Fibroblast of skin of back (primary cell): ENCODE data around the gene SYNDIG1.
A peak's percentile ranks its signal among the peaks of the same experiment; 100 is the strongest.

Experiments used
- DNase-seq: peaks from one replicate; pipeline ENCODE4 v3.0.0-alpha.2; 2013

SYNDIG1 gene

DNA sequence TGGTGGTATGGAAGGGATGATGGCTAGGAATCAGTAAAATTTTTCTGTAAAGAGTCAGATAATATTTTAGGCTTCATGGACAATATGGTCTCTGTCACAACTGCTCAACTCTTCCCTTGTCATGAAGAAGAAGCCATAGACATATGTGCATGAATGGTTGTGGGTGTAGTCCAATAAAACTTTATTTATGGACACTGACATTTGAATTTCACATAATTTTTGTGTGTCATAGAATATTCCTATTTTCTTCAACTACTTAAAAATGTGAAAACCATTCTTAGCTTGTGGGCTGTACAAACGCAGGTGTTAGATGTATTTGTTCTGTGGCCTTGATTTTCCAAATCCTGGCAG, 59.9 kb downstream of the SYNDIG1 start:
- no peak for DNase-seq

DNA sequence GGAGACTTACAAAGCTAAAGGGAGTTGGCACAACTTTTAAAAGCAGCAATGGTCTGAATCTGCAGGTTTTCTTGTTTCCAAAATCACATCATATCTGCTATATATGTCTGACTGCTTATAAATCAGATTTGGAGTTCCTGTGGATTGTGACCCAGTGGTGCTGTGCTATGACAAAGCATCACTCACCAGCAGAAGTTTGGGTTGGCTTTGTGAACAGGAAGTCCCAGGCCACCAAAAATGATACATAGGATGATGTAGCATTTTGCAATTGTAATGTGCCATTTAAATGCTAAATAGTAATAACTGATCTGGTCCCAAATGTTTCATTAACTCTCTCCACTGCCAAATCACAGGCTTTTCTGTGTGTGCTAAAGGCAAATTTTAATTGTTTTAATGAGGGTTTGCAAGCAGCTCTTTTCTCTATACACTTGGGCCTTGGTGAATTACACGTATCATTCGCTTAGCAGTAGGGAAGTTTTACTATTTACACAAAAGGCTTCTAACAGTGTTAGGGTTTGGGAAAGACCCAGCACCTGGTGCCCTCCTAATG, 60.8 kb downstream of the SYNDIG1 start:
- DNase-seq = peak; percentile 73

DNA sequence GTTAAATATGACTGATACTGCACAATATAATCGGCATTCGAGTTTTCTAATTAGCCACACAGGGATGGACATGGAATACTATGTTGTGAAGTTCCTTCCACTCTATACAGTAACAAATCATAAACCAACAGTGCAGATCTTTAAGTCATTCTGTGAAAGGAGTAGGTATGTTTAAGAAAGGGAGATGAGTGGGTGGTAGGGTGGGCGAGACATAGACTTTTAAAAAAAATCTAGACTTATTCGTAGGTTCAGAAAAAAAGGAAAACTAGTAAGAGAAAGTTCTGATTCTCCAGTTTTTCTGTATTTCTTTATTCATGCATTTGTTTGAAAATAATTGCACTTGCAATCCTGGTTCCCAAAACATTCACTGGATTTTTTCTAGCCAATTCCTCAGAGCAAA, 61.8 kb downstream of the SYNDIG1 start:
- no peak for DNase-seq

DNA sequence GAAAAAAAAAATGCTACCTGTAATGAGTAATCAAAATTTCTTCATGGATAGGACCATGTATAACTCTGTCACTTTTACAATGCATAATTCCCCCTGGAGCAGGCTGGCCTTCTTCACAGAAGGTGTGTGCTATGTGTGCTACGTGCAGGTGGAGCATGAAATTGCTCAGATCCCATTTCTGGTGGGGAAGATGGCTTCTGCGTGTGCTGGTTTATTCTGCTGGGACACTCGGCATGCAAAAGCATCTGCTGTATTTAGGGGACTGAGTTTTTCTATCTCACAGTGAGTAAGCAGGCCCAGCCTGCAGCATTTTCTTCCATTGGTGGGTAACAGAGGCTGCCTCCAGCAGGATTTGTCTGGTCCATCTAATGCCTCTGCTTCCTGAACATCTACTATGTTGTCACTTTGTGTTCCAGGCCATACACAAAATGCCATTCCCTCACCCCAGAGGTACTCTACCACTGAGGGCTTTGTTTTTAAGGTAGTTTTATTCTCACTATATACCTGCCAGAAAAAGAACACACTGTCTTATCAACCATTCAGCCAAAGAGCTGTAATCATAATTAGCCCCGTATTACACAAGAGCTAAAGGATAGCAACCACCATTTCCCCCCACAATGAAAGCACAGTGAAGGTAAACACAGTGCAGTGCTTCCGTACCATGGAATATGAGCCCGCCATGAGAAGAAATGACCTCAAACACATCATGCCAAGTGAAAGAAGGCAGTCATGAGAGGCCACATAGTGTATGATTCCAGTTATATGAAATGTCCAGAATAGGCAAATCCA, 62.4 kb downstream of the SYNDIG1 start:
- no peak for DNase-seq

DNA sequence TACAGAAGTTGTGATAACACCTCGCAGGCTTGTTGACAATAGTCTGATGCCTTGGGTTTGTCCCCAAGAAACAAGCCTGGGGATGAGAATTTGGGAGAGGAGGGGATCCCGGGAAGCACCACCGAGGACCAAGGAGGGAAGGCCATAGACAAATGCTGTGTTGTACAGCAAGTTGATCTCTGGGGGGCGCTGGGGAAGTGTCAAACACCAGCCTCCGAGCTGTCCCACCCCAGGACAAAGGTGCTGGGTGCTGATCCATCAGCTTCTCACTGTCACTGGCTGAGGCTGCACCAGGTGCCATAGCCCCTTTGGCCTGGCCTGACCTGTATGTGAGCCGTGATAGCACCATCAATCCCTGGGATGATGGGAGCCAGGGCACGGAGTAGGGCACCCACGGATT, 64.0 kb downstream of the SYNDIG1 start:
- no peak for DNase-seq

DNA sequence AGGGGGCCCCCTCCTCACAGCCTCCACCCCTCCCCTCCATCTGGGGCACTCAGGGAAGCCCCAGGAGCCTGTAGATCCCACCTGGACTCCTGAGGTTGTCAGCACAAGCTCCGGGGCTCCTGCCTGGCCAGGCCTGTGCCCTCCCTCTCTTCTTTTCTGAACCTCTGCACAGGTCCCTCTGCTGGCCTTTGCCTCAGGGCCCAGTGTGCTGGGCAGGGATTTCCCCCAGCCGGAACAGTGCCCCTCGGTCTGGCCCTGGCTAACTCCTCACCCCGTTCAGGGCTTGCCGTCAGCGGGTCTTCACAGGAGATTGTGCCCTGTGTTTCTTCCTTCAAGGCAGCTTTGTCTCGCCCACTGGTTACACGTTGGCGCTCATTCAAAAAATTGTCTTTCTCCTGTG, 64.9 kb downstream of the SYNDIG1 start:
- no peak for DNase-seq

DNA sequence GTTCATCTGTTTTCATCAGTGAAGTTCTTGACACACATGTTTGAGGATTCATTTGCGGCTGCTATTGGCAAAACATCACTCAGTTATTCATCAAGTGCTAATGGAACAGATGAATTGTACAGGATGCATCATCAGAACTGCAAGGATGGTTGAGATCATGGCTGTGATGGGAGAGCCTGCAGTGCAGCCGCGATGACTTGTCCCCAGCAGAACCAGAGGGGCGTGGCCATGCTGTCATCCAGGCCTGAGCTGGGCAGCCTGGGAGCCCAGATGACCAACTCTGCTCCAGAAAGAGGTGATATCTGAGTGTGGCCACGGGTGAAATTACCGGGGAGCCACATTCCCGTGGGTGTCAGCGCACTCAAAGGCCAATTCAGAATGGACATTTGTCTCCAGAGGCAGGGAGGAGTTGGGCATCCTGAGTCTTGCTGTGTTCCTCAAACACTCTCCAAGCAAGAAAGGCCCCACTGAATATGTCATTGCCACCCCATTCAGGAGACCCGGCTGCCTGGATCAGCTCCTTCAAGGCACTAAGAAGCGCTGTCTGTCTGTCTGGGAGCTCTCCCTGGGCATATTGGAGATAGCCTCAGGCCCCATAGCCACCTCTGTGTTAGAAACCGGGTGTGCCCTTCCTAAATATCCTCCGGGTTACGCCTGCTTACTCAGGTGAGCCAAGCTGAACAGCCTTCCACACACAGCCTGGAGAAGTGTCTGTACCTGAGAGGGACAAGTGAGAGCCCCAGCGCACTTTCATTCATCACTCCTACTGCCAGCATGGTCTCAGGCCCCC, 66.7 kb downstream of the SYNDIG1 start:
- DNase-seq = peak; percentile 56

DNA sequence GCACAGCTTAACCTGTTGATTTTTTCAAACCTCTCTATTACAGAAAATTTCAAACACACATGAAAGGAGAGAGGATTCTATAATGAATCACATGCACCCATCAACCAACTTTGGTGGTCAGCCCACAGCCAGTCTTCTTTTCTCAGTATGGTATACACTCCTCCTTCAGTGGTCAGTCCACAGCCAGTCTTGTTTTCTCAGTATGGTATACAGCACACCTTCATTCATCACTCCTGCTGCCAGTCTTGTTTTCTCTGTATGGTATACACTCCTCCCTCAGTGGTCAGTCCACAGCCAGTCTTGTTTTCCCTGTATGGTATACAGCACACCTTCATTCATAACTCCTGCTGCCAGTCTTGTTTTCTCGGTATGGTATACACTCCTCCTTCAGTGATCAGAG, 67.8 kb downstream of the SYNDIG1 start:
- DNase-seq = no peak

DNA sequence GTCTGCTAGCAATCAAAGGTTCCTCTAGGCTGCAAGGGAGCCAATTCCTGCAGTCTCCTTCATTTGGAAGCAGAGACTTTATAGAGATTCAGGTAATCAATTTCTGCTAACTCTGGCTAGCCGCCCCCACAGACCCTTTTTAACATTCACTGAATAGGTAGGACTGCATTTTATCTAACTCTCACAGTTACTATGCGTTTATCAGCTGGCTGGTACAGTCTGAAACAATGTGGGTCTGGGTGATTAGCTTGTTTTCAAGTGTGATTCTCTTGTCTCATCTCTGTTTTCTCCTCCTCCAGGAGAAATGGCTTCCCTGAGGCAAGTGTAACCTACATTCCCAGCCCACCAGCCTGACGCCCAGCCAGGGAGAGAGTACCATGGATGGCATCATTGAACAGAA, 73.3 kb downstream of the SYNDIG1 start:
- no peak for DNase-seq

DNA sequence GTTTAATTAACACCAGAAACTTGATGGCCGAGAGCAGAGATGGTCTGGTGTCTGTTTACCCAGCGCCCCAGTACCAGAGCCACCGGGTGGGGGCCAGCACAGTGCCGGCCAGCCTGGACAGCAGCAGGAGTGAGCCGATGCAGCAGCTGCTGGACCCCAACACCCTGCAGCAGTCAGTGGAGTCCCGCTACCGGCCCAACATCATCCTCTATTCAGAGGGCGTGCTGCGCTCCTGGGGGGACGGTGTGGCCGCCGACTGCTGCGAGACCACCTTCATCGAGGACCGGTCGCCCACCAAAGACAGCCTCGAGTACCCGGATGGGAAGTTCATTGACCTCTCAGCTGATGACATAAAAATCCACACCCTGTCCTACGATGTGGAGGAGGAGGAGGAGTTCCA, 73.7 kb downstream of the SYNDIG1 start:
- no peak for DNase-seq

DNA sequence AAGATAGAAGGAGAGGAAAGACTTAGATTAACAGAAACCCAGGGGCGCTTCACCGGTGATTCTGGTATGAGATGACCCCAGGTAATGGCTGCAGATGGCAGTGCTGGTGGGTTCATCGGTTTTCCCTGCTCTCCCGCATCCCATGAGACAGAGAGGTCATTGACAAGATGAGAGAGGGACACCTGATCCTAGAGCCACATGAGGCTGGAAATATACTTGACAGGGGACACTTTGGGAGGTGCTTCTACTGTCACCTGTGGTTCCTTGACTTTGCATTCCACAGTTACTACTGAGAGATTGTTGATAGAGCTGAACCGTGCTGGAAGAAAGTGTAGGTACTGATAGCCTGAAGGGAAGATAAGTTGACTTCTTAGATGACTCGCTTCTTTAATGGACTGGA, 74.3 kb downstream of the SYNDIG1 start:
- no peak for DNase-seq

DNA sequence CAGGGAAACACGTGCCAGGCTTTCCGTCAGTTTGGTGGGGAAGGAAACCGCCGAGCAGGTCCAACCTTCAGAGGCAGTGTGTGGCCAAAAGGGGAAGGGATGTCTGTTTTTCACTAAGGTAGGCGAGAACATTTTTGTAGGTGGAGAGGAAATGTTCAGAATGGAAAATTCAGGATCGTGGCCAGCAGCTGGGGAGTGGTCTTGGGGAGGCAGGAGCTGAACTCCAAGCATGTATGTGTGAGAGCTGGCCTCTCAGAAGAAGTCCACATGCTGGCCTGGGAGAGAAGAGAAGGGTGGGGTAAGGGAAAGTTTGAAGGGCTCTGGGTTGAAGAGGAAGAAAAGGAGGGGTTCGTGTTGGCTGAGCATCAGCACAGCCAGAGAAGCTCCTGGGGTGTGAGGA, 74.9 kb downstream of the SYNDIG1 start:
- DNase-seq = no peak

DNA sequence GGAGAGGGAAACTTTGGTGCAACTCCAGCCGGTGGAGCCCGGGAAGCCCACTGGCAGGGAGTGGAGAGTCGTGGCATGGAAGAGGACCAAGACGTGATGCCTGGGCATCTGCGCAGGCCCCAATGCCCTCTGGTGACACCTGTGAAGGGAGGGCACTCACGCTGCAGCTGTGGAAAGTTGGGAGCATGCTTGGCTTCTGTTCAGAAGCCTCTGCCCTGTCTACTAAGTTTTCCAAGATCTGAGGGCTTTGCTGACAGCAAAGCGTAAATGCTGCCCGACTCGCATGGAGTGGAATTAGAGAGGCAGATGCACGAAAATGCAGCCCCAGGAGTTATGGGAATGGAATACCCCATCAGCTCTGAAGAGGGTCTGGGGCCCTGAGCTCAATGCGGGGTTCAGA, 75.7 kb downstream of the SYNDIG1 start:
- no peak for DNase-seq

DNA sequence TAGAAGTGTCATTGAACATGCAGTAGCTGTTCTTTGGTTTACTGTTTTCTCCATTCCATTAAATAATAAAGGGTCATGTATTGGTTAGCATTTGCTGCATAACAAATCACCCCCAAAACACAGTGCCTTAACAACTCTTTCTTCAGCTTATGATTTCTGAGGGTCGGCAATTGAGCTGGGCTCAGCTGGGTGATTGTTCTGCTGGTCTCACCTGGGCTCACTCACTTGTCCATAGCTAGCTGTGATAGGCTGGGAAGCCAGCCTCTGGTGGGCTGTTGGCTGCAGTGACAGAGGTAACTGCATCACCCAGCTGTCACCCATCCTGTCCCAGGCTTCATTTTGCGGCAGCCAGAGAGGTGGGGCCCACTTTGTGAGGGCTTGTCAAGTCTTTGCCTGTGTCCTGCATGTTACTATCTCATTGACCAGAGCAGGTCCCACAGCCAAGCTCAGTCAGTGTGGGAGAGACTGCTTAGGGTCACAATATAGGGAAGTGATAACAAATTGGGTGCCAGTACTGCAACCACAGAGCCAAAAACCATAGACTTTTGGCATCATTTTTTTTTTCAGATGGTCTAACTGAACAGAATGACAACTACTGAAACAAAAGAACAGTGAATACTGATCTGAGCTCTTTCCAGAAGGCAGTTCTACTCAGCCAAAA, 76.9 kb downstream of the SYNDIG1 start:
- DNase-seq = no peak

DNA sequence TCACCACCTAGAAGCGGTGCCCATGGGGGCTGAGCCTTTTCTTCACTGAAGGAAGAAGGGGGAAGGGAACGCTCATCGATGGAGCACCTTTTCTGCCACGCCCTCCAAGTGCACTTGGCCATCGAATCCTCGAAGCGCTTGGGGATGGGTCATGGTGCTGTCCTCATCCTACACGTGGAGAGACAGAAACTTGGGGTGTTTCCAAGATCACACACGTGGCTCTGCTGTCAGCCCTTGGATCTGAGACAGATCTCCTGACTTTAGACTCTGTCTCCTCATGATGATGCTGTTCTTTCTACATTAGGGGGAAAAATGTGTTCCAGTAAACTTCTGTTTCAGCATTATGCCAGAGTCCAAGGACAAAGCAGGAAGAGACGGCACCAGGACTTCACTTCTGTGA, 78.5 kb downstream of the SYNDIG1 start:
- DNase-seq = no peak

DNA sequence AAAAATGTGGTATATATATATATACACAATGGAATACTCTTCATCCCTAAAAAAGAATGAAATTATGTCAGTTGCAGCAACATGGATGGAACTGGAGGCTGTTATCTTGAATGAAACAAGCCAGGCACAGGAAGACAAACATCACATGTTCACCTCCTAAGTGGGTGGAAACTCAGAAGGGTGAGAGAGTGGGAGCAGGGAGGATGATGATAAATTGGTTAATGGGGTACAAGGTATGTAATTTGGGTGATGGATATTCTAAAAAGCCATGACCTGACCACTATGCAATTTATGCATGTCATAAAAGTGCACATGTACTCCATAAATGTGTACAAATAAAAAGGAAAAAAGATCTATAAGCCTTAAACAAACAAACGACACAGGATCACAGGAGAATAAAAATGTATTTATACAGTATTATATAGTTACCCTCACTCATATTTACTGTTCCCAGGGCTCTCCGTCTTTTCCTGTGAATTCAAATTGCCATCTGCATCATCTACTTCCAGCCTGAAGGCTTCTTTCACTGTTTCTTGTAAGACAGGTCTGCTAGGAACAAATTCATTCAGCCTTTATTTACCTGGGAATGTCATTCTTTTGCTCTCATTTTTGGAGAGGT, 89.8 kb downstream of the SYNDIG1 start:
- DNase-seq = no peak

DNA sequence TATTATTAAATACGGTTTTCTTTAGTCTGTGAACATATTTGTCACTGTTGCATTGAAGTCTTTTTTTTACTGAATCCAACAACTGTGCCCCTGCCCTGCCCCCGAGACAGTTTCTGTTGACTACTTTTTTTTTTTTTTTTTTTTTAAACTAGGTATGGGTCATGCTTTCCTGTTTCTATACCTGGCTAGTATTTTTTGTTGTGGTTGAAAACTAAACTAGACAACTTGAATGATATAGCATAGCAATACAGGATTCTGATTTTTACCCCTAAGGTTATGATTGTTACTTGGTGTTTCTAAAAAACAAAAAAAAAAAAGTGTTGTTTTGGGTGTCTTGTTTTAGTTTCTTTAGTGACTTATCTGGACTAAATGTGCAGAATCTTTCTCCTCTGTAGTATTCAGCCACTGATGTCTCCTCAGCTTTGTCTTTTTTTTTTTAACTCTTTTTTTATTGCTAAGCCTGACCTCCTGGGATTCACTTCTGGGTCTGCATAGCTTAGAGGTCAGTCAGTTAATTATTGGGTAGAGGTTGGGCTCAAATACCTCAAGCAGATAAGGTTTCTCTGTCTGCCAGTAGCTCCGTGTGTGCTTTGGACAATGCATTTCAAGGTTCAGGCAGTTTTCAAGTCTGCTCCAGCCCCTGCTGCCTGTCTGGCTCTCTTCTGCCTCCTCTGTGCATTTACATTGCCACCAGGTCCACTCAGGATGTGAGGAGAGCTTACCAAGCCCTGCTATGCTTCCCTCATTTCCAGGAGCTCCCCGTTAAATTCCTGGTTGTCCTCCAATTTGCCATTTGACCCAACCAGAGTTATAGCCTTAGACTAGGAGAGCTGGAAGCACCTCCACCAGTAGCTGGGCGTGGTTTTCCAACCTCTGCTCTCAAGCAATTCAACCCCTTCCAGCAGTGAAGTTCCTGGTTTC, 91.4 kb downstream of the SYNDIG1 start:
- peak; percentile 39 for DNase-seq

DNA sequence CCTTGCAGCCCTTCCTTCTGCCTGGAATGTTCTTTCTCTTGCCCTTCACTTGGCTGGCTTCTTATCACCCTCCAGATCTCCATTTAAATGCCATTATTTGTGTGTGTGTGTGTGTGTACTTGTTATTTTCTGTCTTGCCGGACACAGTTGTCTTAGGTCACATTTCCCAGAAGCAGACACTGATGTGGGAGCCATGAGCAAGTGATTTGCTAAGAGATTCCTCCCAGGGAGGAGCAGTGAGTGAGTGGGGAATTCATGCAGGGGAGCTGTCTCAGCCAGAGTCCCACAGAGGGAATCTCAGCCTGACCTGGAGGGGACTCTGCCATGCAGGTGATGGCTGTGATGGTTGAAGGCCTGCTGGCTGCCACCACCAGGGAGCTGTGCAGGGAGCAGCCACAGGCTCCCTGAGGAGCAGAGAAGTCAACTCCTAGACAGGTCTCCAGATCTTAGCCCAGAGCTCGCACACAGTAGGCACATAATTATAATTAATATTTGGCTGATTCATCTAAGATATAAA, 96.5 kb downstream of the SYNDIG1 start:
- no peak for DNase-seq

DNA sequence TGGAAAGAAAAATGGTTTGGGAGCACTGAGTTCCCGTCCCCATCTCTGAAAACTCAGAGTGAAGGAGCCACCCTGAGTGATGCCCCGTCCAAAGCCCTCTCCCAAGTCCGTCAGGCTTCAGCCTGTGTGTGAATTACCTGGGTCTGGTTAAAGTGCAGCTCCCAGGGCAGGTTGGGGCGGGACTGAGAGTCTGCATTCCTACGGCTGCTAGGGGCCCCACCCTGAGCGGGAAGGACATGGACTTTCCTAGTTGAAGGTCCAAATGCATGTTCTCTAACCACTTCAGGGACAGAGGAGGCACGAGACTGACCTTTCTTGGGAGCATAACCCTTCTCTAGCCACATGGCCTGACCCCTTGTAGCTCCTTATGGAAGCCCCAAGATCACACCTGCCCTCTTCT, 97.2 kb downstream of the SYNDIG1 start:
- no peak for DNase-seq

DNA sequence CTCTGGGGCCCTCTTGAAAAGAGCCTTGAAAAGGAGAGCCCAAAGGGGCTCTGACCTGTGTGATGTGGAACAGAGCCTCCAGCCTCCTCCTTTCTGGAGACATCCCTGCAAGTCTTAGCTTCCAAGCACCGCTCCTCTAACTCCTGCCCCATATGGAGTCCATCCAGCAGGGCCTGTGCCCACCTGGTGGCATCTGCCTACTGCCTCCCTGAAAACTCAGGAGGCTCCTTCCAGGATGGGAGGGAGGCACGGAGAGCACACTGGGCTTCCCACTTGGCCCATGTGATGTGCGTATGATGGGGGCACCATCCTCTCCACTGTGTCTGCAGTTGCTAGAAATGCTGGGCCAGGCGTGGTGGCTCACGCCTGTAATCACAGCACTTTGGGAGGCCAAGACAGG, 98.1 kb downstream of the SYNDIG1 start:
- DNase-seq = no peak

DNA sequence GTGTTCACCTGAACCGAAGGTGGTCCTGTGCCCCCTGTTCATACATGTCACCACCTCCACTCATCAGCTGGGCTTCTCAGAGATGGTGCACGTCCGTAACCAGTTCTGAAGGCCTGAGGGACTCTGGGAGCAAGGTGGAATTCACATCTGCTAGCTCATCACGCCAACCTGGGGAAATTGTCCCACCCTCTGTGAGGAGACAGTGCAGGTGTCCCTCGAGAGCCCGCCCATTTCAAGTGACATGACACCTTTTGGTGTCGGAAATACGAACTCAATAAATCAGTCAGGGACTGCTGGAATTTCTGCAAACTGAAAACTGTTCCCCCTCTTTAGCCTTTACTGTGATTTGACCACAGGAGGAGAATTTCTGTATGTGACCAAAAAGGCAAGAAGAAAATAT, 99.4 kb downstream of the SYNDIG1 start:
- no peak for DNase-seq

DNA sequence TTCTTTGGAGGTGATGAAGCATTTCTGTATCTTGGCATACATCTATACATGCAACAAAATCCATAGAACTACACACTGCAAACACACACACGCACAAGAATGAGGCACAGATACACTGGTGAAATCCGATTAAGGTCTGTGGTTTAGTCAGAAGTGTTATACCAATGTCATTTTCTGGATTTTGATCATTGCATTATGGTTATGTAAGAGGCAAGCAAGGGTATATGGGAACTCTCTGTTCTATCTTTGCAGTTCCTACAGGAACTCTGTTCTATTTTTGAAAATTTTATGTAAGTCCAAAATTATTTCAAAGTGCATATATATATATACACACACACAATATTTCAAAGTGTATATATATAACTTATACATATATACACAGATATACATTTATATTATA, 101.7 kb downstream of the SYNDIG1 start:
- peak; percentile 22 for DNase-seq
